SJCRH30 (cell line): ENCODE results near the gene GADD45B. TPM values are rescaled to one million over a fixed set of nuclear protein-coding genes. Genes with fewer than 3 reads are reported as not detected.
A peak's percentile ranks its signal among the peaks of the same experiment; 100 is the strongest.

Experiments used
- DNase-seq, 2 experiments: peaks; one replicate each; pipeline ENCODE4 v3.0.0-alpha.2; 2015 to 2020
- H3K27ac ChIP-seq: fragments of 250-450 bp; sonication (Bioruptor Pico); 2 replicates; pipeline ENCODE4 v1.5.1; 2020; ENCODE audit warnings: mild to moderate bottlenecking, moderate library complexity
- H3K27me3 ChIP-seq: fragments of 250-450 bp; sonication (Bioruptor Pico); 2 replicates; pipeline ENCODE4 v1.5.1; 2020; ENCODE audit warnings: mild to moderate bottlenecking, moderate library complexity
- H3K36me3 ChIP-seq: fragments of 250-450 bp; sonication (Bioruptor Pico); 2 replicates; pipeline ENCODE4 v1.5.1; 2020; ENCODE audit warnings: mild to moderate bottlenecking, moderate library complexity
- H3K4me1 ChIP-seq: fragments of 250-450 bp; sonication (Bioruptor Pico); 2 replicates; pipeline ENCODE4 v1.5.1; 2020; ENCODE audit warnings: mild to moderate bottlenecking, moderate library complexity
- H3K4me3 ChIP-seq: fragments of 250-450 bp; sonication (Bioruptor Pico); 2 replicates; pipeline ENCODE4 v1.5.1; 2020; ENCODE audit warnings: mild to moderate bottlenecking, moderate library complexity
- H3K9me3 ChIP-seq: fragments of 250-450 bp; sonication (Bioruptor Pico); replicated peaks from 2 replicates; pipeline ENCODE4 v1.5.1; 2020; ENCODE audit warnings: mild to moderate bottlenecking, moderate library complexity
- total RNA-seq: library from RNA; depleted of rRNA; stranded (reverse); fragments of >200 nt; shearing (Covaris generic); gene quantifications from 2 replicates; pipeline ENCODE4 v1.2.3, GENCODE V29; 2014; rRNA removed

GADD45B gene
- total RNA-seq, 1 experiment from 2014 or later, result 2.8 TPM

DNA sequence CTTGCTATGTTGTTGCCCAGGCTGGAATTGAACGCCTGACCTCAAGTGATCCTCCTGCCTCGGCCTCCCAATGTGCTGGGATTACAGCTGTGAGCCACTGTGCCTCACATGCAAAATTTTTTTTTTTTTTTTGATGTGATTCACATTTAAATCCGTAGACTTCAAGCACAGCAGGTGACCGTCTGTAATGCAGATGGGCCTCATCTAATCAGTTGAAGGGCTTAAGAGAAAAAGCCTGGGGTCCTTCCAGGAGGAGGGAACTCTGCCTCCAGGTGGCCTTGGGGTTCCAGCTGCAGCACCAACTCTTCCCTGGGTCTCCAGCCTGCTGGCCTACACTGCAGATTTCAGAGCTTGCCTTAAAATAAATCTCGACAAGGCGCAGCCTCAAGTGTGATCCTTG is 43.6 kb downstream of the GADD45B start:
- Histone ChIP-seq H3K27ac (no peak overlapping the region), H3K36me3 (no peaks in the 10 kb centered on the region), H3K27me3 (peaks cover 19% of the 10 kb centered on the region), H3K4me3 (no peak overlapping the region), H3K4me1 (peaks cover 5% of the 10 kb centered on the region; the same call in 1 of the 2 replicates), H3K9me3 (no peaks in the 10 kb centered on the region)
- no peak for DNase-seq

DNA sequence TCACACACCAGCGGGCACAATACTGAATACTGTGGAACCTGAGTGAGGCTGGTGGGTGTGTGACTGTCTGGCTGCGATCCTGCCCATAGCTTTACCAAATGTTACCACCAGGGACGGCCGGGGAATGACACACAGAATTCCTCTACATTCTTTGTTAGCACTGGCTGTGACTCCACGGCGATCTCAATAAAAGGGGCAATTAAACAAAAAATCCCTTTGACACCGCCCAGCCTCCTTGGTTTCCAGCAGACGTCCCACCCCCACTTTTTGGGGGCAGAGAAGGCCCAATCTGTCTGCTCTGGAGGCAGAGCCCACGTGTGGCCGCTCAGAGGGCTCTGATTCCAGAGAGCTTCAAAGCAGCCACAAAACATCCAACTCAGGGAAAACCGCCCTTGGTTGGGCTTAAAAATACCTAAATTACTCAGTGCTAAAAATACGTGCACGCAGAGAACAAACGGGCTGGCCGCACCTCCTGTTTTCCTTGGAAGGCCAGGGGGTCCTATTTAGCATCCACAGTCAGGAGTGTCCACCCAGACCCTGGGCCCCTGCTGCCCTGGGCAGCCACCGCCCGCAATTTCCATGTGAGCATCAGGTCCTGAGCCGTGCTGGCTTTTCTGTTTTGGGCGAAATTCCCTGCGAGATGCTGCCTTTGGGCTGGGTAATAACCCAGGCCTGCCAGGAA is 47.8 kb downstream of the GADD45B start:
- no peaks in the 10 kb centered on the region for H3K36me3 ChIP-seq
- DNase-seq, result no peak
- no peak overlapping the region for H3K27ac ChIP-seq
- no peak overlapping the region for H3K4me3 ChIP-seq
- H3K9me3 ChIP-seq, result no peaks in the 10 kb centered on the region
- H3K4me1 ChIP-seq, result 0 out of 2 replicates have a peak, but pooled peaks cover 4% of the 10 kb centered on the region
- no peaks in the 10 kb centered on the region; the same call in 1 of the 2 replicates for H3K27me3 ChIP-seq

DNA sequence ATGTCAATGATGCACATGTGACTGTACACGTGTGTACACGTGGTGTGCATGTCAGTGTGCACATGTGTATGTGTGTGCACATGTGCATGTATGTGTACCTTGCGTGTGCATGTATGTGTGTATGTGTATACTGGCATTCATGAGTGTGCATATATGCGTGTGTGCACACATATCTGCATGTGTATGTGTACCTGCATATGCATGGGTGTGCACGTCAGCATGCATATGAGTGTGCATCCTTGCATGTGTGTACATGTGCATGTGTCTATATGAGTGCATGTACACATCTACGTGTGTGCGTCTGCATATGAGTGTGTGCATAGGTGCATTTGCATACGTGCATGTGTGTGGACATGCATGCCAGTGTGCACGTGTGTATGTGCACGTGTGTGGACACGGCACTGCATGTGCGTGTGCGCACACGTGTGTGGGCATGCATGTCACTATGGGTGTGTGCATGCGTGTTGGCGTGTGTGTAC is 48.5 kb downstream of the GADD45B start:
- no peak for DNase-seq
- no peaks in the 10 kb centered on the region; the same call in 1 of the 2 replicates for H3K27me3 ChIP-seq
- no peak overlapping the region for H3K27ac ChIP-seq
- H3K4me1 ChIP-seq, result 0 out of 2 replicates have a peak, but pooled peaks cover 4% of the 10 kb centered on the region
- no peaks in the 10 kb centered on the region for H3K9me3 ChIP-seq
- no peaks in the 10 kb centered on the region for H3K36me3 ChIP-seq
- H3K4me3 ChIP-seq, result no peak overlapping the region

DNA sequence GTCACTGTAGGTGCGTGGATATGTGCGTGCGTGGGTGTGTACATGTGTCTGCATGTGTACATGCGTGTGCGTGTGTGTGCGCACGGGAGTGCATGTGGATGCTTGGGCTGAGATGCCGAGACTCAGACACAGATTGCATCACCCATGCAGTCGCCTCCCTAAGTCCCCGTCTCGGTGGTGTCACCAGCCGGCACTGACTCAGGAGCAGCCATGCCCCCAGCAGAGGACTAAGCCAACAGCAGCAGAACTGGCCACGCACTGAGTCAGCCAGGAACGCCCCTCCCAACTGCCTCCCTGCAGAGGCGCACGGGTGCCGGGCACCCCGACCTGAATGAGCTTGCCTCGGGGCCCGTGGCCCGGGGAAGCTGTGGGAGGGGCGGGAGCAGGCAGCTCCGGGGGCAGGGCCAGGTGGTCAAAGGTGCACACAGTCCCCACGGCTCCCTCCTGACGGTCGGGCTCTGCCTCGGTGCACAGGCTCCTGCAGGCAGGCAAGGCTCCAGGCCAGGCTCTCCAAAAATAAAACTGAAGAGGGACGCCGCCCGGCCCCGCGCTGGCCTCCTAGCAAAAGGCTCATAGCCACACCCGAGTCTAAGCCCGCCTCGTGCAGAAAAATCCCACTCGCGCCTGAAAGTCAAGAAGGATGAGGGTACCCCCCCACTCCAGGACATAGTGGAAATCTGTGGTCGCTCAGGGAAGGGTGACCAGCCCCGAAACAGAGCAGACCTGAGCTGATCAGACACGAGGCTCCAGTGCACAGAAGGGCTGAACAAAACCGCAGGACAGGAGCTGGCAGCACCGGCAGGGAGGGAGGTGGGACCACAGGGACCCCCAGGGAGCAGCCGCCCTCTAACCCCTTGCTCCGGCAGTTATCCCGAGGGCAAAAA is 49.2 kb downstream of the GADD45B start:
- no peak for DNase-seq
- Histone ChIP-seq H3K4me3 (peak overlapping the region; percentile 20), H3K9me3 (no peaks in the 10 kb centered on the region), H3K36me3 (no peaks in the 10 kb centered on the region), H3K27me3 (no peaks in the 10 kb centered on the region), H3K27ac (no peak overlapping the region), H3K4me1 (0 out of 2 replicates have a peak, but pooled peaks cover 4% of the 10 kb centered on the region)

DNA sequence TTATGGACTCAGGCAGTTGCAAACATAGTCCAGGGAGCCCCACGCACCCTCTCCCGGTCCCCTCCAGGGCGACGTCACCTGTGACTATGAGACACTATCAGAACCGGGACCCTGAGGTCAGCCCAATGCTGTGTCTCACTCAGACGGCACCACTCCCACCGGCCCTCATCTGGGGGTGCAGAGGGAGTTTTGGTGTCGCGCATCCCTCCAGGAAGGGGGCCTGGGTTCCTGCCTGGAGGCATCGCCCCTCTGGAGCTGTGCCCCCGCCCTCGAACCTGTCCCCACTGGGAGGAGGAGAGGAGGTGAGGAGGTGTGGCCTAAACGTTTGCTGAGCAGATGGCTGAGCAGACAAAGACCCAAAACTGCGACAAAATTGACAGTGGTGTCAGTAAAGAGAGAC is 51.2 kb downstream of the GADD45B start:
- peaks cover under 1% of the 10 kb centered on the region; the same call in 1 of the 2 replicates for H3K9me3 ChIP-seq
- no peaks in the 10 kb centered on the region for H3K36me3 ChIP-seq
- H3K27me3 ChIP-seq, result no peaks in the 10 kb centered on the region
- H3K4me1 ChIP-seq, result 0 out of 2 replicates have a peak, but pooled peaks cover 4% of the 10 kb centered on the region
- no peak overlapping the region for H3K4me3 ChIP-seq
- no peak for DNase-seq
- no peak overlapping the region for H3K27ac ChIP-seq

DNA sequence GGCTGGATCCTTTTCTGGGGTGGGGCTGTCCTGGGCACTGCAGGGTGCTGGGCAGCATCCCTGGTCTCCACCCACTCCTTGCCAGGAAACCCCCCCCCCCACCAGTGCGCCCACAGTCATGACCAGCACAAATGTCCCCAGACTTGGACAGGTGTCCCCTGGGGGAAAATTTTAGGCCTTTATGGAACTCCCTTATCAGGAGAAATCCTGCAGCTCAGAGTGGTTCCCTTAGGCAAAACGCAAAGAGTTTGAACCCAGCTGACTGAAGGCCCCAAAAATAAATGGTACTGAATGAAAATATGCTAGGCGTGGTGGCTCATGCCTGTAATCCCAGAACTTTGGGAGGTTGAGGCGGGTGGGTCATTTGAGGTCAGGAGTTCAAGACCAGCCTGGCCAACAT is 51.8 kb downstream of the GADD45B start:
- DNase-seq, result no peak
- Histone ChIP-seq H3K9me3 (peaks cover 4% of the 10 kb centered on the region; the same call in 1 of the 2 replicates), H3K27ac (no peak overlapping the region), H3K4me3 (no peak overlapping the region), H3K36me3 (no peaks in the 10 kb centered on the region), H3K27me3 (no peaks in the 10 kb centered on the region), H3K4me1 (0 out of 2 replicates have a peak, but pooled peaks cover 4% of the 10 kb centered on the region)

Other genes starting within 250 kb of the GADD45B start
- 51.8 and 52.7 TPM in 2 replicates for gene PLEKHJ1, start 239.8 kb upstream of the GADD45B start, total RNA-seq
- 44.5 and 49.1 TPM in 2 replicates for gene SF3A2, start 239.3 kb upstream of the GADD45B start, total RNA-seq
- 6.9 and 11.5 TPM in 2 replicates for gene AMH, start 226.8 kb upstream of the GADD45B start, total RNA-seq
- 40.1 and 50.2 TPM in 2 replicates for gene JSRP1, start 219.7 kb upstream of the GADD45B start, total RNA-seq
- gene PEAK3, start 194.0 kb upstream of the GADD45B start, total RNA-seq, result 0.06 and 0.10 TPM in 2 replicates
- not detected in 2 replicates for gene LINGO3, start 168.0 kb upstream of the GADD45B start, total RNA-seq
- gene LSM7, start 147.5 kb upstream of the GADD45B start, total RNA-seq, result 179 and 185 TPM in 2 replicates
- 7.7 and 14.3 TPM in 2 replicates for gene SPPL2B, start 147.4 kb upstream of the GADD45B start, total RNA-seq
- 0.04 TPM in 1 of 2 replicates, not detected in the other for gene TMPRSS9, start 115.9 kb upstream of the GADD45B start, total RNA-seq
- gene TIMM13, start 48.5 kb upstream of the GADD45B start, total RNA-seq, result 35.7 and 49.3 TPM in 2 replicates
- gene LMNB2, start 19.2 kb upstream of the GADD45B start, total RNA-seq, result 152 and 160 TPM in 2 replicates
- not detected in 2 replicates for gene GNG7, start 226.6 kb downstream of the GADD45B start, total RNA-seq
- gene DIRAS1, start 245.2 kb downstream of the GADD45B start, total RNA-seq, result not detected in 2 replicates